Body of pancreas (tissue), 4 donors: ENCODE measurements around the gene GRIA1. TPM values are rescaled to one million over a fixed set of nuclear protein-coding genes. Genes with fewer than 3 reads are reported as not detected.

Source experiments
- ATAC-seq: fragments of 150-250 bp; one replicate; pipeline ENCODE4 v1.9.1; 2016
- DNase-seq, 4 donors: peaks; one replicate each; pipeline ENCODE4 v3.0.0-alpha.2; 2019
- H3K27ac ChIP-seq, 4 donors: fragments of 200-600 bp; sonication (generic); 1 replicate in 3 of 4; 2 replicates in 1 of 4; pipeline versions ENCODE4 v1.5.1 to v1.6.1; 2016 to 2019; ENCODE audit warnings: mild to moderate bottlenecking in 1 of 4, mixed read lengths in 1 of 4, moderate library complexity in 1 of 4
- H3K27me3 ChIP-seq, 2 donors: fragments of 200-600 bp; sonication (generic); one replicate each; pipeline ENCODE4 v1.6.0; 2016; ENCODE audit warnings: mild to moderate bottlenecking in 1 of 2
- H3K36me3 ChIP-seq, 2 donors: fragments of 200-600 bp; sonication (generic); replicated peaks in 1 of 2; 2 replicates each; pipeline ENCODE4 v1.5.1; 2016; ENCODE audit warnings: low read depth in 2 of 2; ENCODE audit not compliant: insufficient read depth in 1 of 2
- H3K4me1 ChIP-seq: fragments of 200-600 bp; sonication (generic); one replicate; pipeline ENCODE4 v1.6.0; 2016
- H3K4me3 ChIP-seq, 2 donors: fragments of 200-600 bp; sonication (generic); 1 replicate in 1 of 2; 2 replicates in 1 of 2; pipeline ENCODE4 v1.5.1; 2016 to 2019
- H3K9me3 ChIP-seq, 3 donors: fragments of 200-600 bp; sonication (generic); 1 replicate in 2 of 3; 2 replicates in 1 of 3; pipeline ENCODE4 v1.5.1; 2016
- CTCF ChIP-seq, 7 experiments: fragments of 450-650 bp in 4 of 7; fragments of 200-600 bp in 3 of 7; sonication (generic) in 3 of 7; IDR thresholded peaks; one replicate each; pipeline ENCODE4 v1.5.1; 2016 to 2019; ENCODE audit warnings: antibody characterized with exemption in 7 of 7
- POLR2A ChIP-seq, 3 donors: fragments of 450-650 bp; IDR thresholded peaks; one replicate each; pipeline ENCODE4 v1.6.1; 2016; ENCODE audit warnings: antibody characterized with exemption in 3 of 3, mild to moderate bottlenecking in 2 of 3
- WGBS, 2 donors: methylation state at CpG; one replicate each; pipeline ENCODE4 v1.1.5; 2017; 5-methylcytosine and 5-hydroxymethylcytosine counted together
- intact Hi-C: fragments of 100-400 bp; cut with DNase I; formaldehyde crosslinking; loops from one replicate; pipeline ENCODE4 v1.15.1; 2023
- total RNA-seq, 2 donors: library from RNA; depleted of rRNA; stranded (reverse); fragments of >200 nt; gene quantifications; one replicate each; pipeline ENCODE4 v1.1.0, GENCODE V29; 2016

GRIA1 gene
- total RNA-seq, 2 donors from 2014 or later, result 0.26 to 2.6 TPM

GRCh38 chr5:153613672-153614071 lies 123.2 kb downstream of the GRIA1 start:
- intact Hi-C loops, result no loop called here
- H3K27ac ChIP-seq, result no peak overlapping the region
- ATAC-seq (no peak), DNase-seq (no peak)
- WGBS, 2 donors, result 79 to 86% methylated on average over 8 of the region's 8 CpGs
- no peaks in the 10 kb centered on the region for H3K36me3 ChIP-seq
- H3K4me1 ChIP-seq, result no peaks in the 10 kb centered on the region
- no peaks in the 10 kb centered on the region for H3K27me3 ChIP-seq
- TF ChIP-seq POLR2A (IDR thresholded peaks at IDR 0.05), result no peak
- TF ChIP-seq CTCF (IDR thresholded peaks at IDR 0.05), result no peak
- no peaks in the 10 kb centered on the region for H3K9me3 ChIP-seq
- no peak overlapping the region for H3K4me3 ChIP-seq

- DNase-seq, result no peak
- Histone ChIP-seq H3K27ac (no peak overlapping the region), H3K27me3 (no peaks in the 10 kb centered on the region), H3K9me3 (no peaks in the 10 kb centered on the region), H3K4me3 (no peak overlapping the region), H3K4me1 (no peaks in the 10 kb centered on the region), H3K36me3 (no peaks in the 10 kb centered on the region)
- no peak for ATAC-seq
- TF ChIP-seq CTCF (IDR thresholded peaks at IDR 0.05), result no peak
- TF ChIP-seq POLR2A (IDR thresholded peaks at IDR 0.05), result no peak
- intact Hi-C loops, result no loop called here
- WGBS, 2 donors, result 40 to 52% methylated on average over 4 of the region's 4 CpGs
Observed at GRCh38 chr5:153617190-153617589, 126.7 kb downstream of the GRIA1 start.

GRCh38 chr5:153618307-153618706 lies 127.8 kb downstream of the GRIA1 start:
- 45 to 53% methylated on average over 2 of the region's 2 CpGs for WGBS, 2 donors
- no peaks in the 10 kb centered on the region for H3K4me1 ChIP-seq
- TF ChIP-seq CTCF (IDR thresholded peaks at IDR 0.05), result no peak
- no peak for TF ChIP-seq POLR2A (IDR thresholded peaks at IDR 0.05)

GRCh38 chr5:153618867-153619266 lies 128.4 kb downstream of the GRIA1 start:
- Histone ChIP-seq H3K9me3 (no peaks in the 10 kb centered on the region), H3K27me3 (no peaks in the 10 kb centered on the region), H3K36me3 (no peaks in the 10 kb centered on the region), H3K27ac (no peak overlapping the region), H3K4me1 (no peaks in the 10 kb centered on the region), H3K4me3 (no peak overlapping the region)
- ATAC-seq (no peak), DNase-seq (no peak)
- intact Hi-C loops, result no loop called here
- no peak for TF ChIP-seq CTCF (IDR thresholded peaks at IDR 0.05)
- no peak for TF ChIP-seq POLR2A (IDR thresholded peaks at IDR 0.05)

More at GRCh38 chr5:153618307-153618706, 127.8 kb downstream of the GRIA1 start:
- Histone ChIP-seq H3K36me3 (no peaks in the 10 kb centered on the region), H3K4me3 (no peak overlapping the region), H3K27me3 (no peaks in the 10 kb centered on the region), H3K27ac (no peak overlapping the region), H3K9me3 (no peaks in the 10 kb centered on the region)
- no peak for DNase-seq
- ATAC-seq, result no peak
- intact Hi-C loops, result no loop called here

GRCh38 chr5:153619771-153620170 lies 129.3 kb downstream of the GRIA1 start:
- Histone ChIP-seq H3K27ac (no peak overlapping the region), H3K27me3 (no peaks in the 10 kb centered on the region), H3K9me3 (no peaks in the 10 kb centered on the region), H3K4me1 (no peaks in the 10 kb centered on the region), H3K36me3 (no peaks in the 10 kb centered on the region), H3K4me3 (no peak overlapping the region)
- ATAC-seq (no peak), DNase-seq (no peak)
- WGBS, 2 donors, result 73 to 74% methylated on average over 1 of the region's 1 CpG
- TF ChIP-seq POLR2A (IDR thresholded peaks at IDR 0.05) (no peak), CTCF (IDR thresholded peaks at IDR 0.05) (no peak)
- intact Hi-C loops, result no loop called here
